HEK293T (cell line): ENCODE data around the gene ALG9.

Source experiments
- CTCF ChIA-PET: fragments of 350-600 bp; formaldehyde crosslinking; extraction: SDS; loops from one replicate; lab custom pipeline; 2021; ENCODE audit warnings: antibody characterized with exemption, inconsistent platforms; lab: Yijun Ruan, JAX
- POLR2A ChIA-PET: fragments of 350-600 bp; formaldehyde crosslinking; extraction: SDS; loops from one replicate; lab custom pipeline; 2020; ENCODE audit warnings: antibody characterized with exemption, inconsistent platforms; lab: Yijun Ruan, JAX
- DNase-seq: peaks from one replicate; pipeline ENCODE4 v3.0.0; 2012; ENCODE audit warnings: mixed read lengths; ENCODE audit errors: extremely low spot score
- ARNT ChIP-seq: fragments of 450-650 bp; IDR thresholded peaks from 2 replicates; pipeline ENCODE4 v1.6.1; 2017; ENCODE audit warnings: mild to moderate bottlenecking
- BHLHE40 ChIP-seq: fragments of 450-650 bp; IDR thresholded peaks from 2 replicates; pipeline ENCODE4 v1.6.1; 2016; ENCODE audit warnings: mild to moderate bottlenecking, moderate library complexity, borderline replicate concordance
- CTBP1 ChIP-seq: fragments of 450-650 bp; IDR thresholded peaks from 2 replicates; pipeline ENCODE4 v1.6.1; 2016; ENCODE audit warnings: borderline replicate concordance
- ELF4 ChIP-seq: fragments of 450-650 bp; IDR thresholded peaks from 2 replicates; pipeline ENCODE4 v1.6.1; 2017; ENCODE audit warnings: antibody characterized with exemption
- FOXA1 ChIP-seq: fragments of 450-650 bp; IDR thresholded peaks from 2 replicates; pipeline ENCODE4 v1.6.1; 2016; ENCODE audit warnings: mild to moderate bottlenecking
- FOXK2 ChIP-seq: fragments of 450-650 bp; IDR thresholded peaks from 2 replicates; pipeline ENCODE4 v1.6.1; 2016; ENCODE audit warnings: mild to moderate bottlenecking
- FOXM1 ChIP-seq: fragments of 450-650 bp; IDR thresholded peaks from 2 replicates; pipeline ENCODE4 v1.6.1; 2017; ENCODE audit warnings: mild to moderate bottlenecking, borderline replicate concordance
- HDGF ChIP-seq: fragments of 450-650 bp; IDR thresholded peaks from 2 replicates; pipeline ENCODE4 v1.6.1; 2017; ENCODE audit warnings: antibody characterized with exemption, borderline replicate concordance
- L3MBTL2 ChIP-seq: fragments of 450-650 bp; conservative IDR thresholded peaks from 2 replicates; pipeline ENCODE4 v1.6.1; 2016; ENCODE audit warnings: mild to moderate bottlenecking
- LEF1 ChIP-seq: fragments of 450-650 bp; IDR thresholded peaks from 2 replicates; pipeline ENCODE4 v1.6.1; 2017; ENCODE audit warnings: mild to moderate bottlenecking, borderline replicate concordance
- NFRKB ChIP-seq: fragments of 450-650 bp; IDR thresholded peaks from 2 replicates; pipeline ENCODE4 v1.6.1; 2016; ENCODE audit warnings: mild to moderate bottlenecking, moderate library complexity
- SP1 ChIP-seq: fragments of 450-650 bp; IDR thresholded peaks from 2 replicates; pipeline ENCODE4 v1.6.1; 2017
- SUZ12 ChIP-seq: fragments of 450-650 bp; IDR thresholded peaks from 2 replicates; pipeline ENCODE4 v1.6.1; 2016; ENCODE audit warnings: mild to moderate bottlenecking
- TARDBP ChIP-seq: fragments of 450-650 bp; IDR thresholded peaks from 2 replicates; pipeline ENCODE4 v1.6.1; 2016
- ZNF384 ChIP-seq: fragments of 450-650 bp; IDR thresholded peaks from 2 replicates; pipeline ENCODE4 v1.6.1; 2016
- TF ChIP-seq, protein P1 (sequence below): fragments of 450-650 bp; IDR thresholded peaks from 2 replicates; pipeline ENCODE4 v1.6.1; 2016

The ALG9 gene, protein sequence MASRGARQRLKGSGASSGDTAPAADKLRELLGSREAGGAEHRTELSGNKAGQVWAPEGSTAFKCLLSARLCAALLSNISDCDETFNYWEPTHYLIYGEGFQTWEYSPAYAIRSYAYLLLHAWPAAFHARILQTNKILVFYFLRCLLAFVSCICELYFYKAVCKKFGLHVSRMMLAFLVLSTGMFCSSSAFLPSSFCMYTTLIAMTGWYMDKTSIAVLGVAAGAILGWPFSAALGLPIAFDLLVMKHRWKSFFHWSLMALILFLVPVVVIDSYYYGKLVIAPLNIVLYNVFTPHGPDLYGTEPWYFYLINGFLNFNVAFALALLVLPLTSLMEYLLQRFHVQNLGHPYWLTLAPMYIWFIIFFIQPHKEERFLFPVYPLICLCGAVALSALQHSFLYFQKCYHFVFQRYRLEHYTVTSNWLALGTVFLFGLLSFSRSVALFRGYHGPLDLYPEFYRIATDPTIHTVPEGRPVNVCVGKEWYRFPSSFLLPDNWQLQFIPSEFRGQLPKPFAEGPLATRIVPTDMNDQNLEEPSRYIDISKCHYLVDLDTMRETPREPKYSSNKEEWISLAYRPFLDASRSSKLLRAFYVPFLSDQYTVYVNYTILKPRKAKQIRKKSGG

DNA sequence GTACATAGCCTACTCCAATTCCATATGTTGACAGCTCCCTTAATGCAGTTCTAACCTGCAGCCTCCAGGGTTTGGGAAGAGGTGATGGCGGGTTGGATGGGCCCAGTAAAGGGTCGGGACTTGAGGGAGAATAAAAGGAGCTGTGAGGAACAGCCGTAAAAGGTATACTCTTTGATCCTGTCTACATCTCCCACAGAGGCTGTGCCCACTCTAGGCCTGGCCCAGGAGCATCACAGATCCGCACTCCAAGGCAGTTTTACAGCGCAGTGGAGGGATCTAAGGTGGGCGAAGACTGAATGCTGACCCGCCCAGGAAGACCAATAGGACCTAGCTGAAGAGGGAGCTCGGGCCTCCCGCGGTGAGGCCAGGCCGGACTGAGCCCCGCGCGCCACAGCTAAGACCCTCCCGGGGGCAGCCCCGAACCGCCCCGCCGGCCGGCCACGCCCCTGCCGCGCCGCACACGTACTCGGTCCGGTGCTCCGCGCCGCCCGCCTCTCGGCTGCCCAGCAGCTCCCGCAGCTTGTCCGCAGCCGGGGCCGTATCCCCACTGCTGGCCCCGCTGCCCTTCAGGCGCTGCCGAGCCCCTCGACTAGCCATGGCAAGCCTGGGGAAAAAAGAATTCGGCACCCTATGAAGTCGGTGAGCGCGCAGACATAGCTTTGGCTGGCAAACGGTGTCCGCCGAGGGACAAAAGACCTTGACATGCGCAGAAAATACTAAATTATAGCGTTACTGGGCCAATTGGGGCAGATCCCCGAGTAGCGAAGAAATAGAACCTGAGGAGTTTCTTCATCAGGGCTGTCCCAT is at the start of gene ALG9:
ALG9 (minus strand) TSS at position 696 of the 807 bp plus-strand sequence; CDS start at position 597, 99 bp downstream.
- TF ChIP-seq BHLHE40: no peak
- TF ChIP-seq, protein P1, sequence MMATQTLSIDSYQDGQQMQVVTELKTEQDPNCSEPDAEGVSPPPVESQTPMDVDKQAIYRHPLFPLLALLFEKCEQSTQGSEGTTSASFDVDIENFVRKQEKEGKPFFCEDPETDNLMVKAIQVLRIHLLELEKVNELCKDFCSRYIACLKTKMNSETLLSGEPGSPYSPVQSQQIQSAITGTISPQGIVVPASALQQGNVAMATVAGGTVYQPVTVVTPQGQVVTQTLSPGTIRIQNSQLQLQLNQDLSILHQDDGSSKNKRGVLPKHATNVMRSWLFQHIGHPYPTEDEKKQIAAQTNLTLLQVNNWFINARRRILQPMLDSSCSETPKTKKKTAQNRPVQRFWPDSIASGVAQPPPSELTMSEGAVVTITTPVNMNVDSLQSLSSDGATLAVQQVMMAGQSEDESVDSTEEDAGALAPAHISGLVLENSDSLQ: peak; percentile 36; the same call in 1 of the 2 replicates
- peak; percentile 74 for DNase-seq
- ChIA-PET CTCF (interaction anchor here (0.5 to 1.4 kb wide), 8 partner anchors 25 to 1867 kb away, joined by 3 to 6 read pairs (median 3); no protein-coding TSS in a partner anchor), POLR2A (interaction anchor here (0.7 to 2.0 kb wide), 19 partner anchors 9 to 267 kb away, joined by 3 to 20 read pairs (median 4); partner anchors contain the start of genes CFAP68, DLAT and PPP2R1B)

DNA sequence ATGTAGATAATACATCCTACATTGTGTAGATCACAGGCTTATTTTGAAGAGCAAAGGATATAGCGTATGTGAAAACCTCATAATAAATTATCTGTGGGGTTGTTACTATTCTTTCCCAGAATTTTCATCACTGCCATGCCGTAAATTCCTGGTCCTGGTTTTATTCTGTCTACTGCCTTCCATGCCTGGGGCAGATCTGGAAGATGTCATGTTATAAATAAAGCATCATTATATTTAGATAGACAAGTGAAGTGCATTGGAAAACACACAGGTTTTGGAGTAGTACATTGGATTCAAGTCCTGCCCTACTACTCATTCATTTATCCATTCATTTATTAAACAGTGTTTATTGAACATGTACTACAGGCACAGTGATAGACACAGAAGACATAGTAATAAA is 49.5 kb upstream of the ALG9 start:
- no peak for DNase-seq
- POLR2A ChIA-PET: no interaction called here
- TF ChIP-seq LEF1 (no peak), ELF4 (no peak), CTBP1 (no peak), SP1 (no peak), ZNF384 (no peak), BHLHE40 (no peak), FOXM1 (no peak), FOXK2 (no peak), HDGF (no peak), TARDBP (no peak), ARNT (no peak), SUZ12 (no peak), NFRKB (no peak), L3MBTL2 (no peak), FOXA1 (no peak)
- TF ChIP-seq, protein P1: no peak
- CTCF ChIA-PET: no interaction called here

DNA sequence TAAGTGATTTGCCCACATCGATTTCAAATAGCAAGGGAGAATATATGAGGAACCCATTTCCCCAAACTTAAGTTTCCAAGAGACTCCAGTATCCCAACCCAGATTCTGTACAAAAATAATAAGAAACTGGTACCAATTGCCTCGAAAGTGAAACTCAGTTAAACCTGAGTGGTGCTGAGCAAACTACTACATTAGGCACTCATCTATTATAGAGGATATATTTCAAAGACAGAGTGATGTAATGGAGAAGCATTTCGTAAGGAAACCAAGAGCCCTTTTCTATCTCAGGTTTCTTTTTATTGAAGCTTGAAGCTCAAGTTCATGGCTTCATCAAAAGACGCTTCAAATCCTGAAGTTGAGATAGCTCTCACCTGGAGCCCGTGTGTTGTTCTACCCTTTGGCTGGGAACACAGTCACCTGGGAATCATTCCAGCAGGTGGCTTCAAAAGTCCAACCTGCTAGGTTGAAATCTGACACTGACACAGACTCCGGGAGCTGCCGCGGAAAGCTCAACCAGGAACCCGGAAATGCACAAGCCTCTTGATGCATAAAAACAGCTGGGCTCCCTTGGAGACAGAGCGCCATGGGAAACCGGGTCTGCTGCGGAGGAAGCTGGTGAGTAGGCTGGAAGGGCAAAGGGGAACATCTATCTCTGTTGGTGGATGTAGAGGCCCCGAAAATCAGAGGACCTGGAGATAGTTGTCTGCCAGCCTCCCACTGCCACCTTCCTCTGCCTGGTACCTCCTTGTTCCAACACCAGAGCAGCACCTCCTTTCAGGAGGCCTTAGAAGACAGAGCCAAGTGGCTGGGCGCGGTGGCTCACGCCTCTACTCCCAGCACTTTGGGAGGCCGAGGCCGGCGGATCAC is 47.2 kb upstream of the ALG9 start, which contains the start of gene C11orf52:
C11orf52 (plus strand) TSS at position 524 of the 867 bp plus-strand sequence; CDS start at position 584, 60 bp downstream.
- CTCF ChIA-PET: no interaction called here
- peak; percentile 51 for DNase-seq
- POLR2A ChIA-PET: interaction anchor here (0.9 to 1.2 kb wide), 2 partner anchors 8 to 123 kb away, joined by 3 to 7 read pairs; no protein-coding TSS in a partner anchor
- TF ChIP-seq ELF4 (peak; percentile 75), TARDBP (no peak)

DNA sequence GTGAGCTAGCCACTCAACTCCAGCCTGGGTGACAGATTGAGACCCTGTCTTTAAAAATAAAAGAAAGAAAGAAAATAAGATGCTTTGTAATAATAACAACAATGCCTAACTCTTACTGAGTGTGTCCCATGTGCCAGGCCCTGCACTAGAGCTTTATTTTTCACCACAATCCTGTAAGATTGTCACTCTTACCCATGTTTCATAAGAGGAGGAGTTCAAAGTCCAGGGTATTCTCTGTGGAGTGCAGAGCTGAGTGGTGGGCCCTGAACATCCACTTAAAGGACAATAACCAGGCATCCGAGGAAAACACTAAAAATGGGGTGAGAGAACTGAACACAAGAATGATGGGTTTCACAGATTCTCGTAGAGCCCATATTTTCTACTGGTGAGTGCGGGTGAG is 46.4 kb upstream of the ALG9 start:
- no peak for TF ChIP-seq FOXK2
- no peak for TF ChIP-seq LEF1
- TF ChIP-seq FOXA1: no peak
- TF ChIP-seq, protein P1: no peak
- TF ChIP-seq NFRKB: no peak
- no peak for TF ChIP-seq BHLHE40
- POLR2A ChIA-PET: interaction anchor here (1.6 kb wide), 1 partner anchor 9 kb away, joined by 8 read pairs; no protein-coding TSS in a partner anchor
- CTCF ChIA-PET: no interaction called here
- no peak for DNase-seq

DNA sequence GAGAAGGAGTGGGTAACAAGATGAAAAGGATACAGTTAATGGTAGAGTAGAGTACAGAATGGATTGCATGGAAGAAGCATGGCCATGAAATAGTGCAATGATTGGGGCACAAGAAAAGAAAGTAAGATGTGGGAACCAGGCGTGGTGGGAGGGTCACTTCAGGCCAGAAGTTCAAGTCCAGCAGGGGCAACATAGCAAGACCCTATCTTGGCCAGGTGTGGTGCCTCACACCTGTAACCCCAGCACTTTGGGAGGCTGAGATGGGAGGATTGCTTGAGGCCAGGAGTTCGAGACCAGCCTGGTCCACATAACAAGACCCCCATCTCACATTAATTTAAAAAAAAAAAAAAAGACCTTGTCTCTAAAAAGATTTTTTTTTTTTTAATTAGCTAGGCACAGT is 45.9 kb upstream of the ALG9 start:
- CTCF ChIA-PET: no interaction called here
- TF ChIP-seq ZNF384 (no peak), NFRKB (no peak)
- POLR2A ChIA-PET: interaction anchor here (1.6 kb wide), 1 partner anchor 9 kb away, joined by 8 read pairs; no protein-coding TSS in a partner anchor
- no peak for DNase-seq
